IMR-90 (cell line): ENCODE results near the gene BHLHE23. TPM values are rescaled to one million over a fixed set of nuclear protein-coding genes. Genes with fewer than 3 reads are reported as not detected.

Experiments used
- ATAC-seq: fragments of 200-7000 bp; cut with Tn5 transposase; 2 replicates; pipeline ENCODE4 v1.9.1; 2020; ENCODE audit warnings: low read depth, mild to moderate bottlenecking, moderate library complexity
- BruUV-seq: library from RNA; stranded (reverse); fragments of 400-500 nt; replicated peaks from 2 replicates; lab custom pipeline; 2021; lab: Mats Ljungman, UMichigan
- CTCF ChIA-PET: fragments of 300-600 bp; formaldehyde crosslinking; extraction: SDS; loops from one replicate; lab custom pipeline; 2021; ENCODE audit warnings: antibody characterized with exemption; lab: Yijun Ruan, JAX
- POLR2A ChIA-PET: fragments of 300-600 bp; sonication (Branson Sonifier 250); formaldehyde crosslinking; loops from one replicate; lab custom pipeline; 2022; ENCODE audit warnings: antibody characterized with exemption; ENCODE audit not compliant: unreplicated experiment; lab: Charles Lee
- DNase-seq: peaks from one replicate; pipeline ENCODE4 v3.0.0; 2013
- H2AFZ ChIP-seq: replicated peaks from 2 replicates; pipeline ENCODE3; 2013; ENCODE audit warnings: low read length, mild to moderate bottlenecking; ENCODE audit not compliant: poor library complexity
- H2AK5ac ChIP-seq: 2 replicates; pipeline ENCODE4 v1.6.1; 2013; ENCODE audit warnings: low read depth, low read length, inconsistent platforms
- H2AK9ac ChIP-seq: replicated peaks from 2 replicates; pipeline ENCODE3; 2013; ENCODE audit warnings: mild to moderate bottlenecking, low read depth, low read length, moderate library complexity; ENCODE audit not compliant: poor library complexity
- H2BK120ac ChIP-seq: 2 replicates; pipeline ENCODE4 v1.6.1; 2013; ENCODE audit warnings: low read depth, low read length, inconsistent platforms
- H2BK15ac ChIP-seq: 3 replicates; pipeline ENCODE4 v1.6.1; 2013; ENCODE audit warnings: low read depth, low read length, inconsistent platforms
- H2BK20ac ChIP-seq: 2 replicates; pipeline ENCODE4 v1.6.1; 2013; ENCODE audit warnings: low read depth, mild to moderate bottlenecking, inconsistent platforms, low read length, moderate library complexity
- H2BK5ac ChIP-seq: 2 replicates; pipeline ENCODE4 v1.6.1; 2013; ENCODE audit warnings: mild to moderate bottlenecking, low read depth, low read length, inconsistent platforms; ENCODE audit not compliant: poor library complexity, severe bottlenecking
- H3K14ac ChIP-seq: replicated peaks from 2 replicates; pipeline ENCODE4 v1.6.1; 2013; ENCODE audit warnings: low read depth, low read length, inconsistent platforms
- H3K18ac ChIP-seq: 2 replicates; pipeline ENCODE4 v1.6.1; 2013; ENCODE audit warnings: low read depth, low read length, control low read depth
- H3K23ac ChIP-seq: 2 replicates; pipeline ENCODE4 v1.6.1; 2013; ENCODE audit warnings: low read depth, low read length, inconsistent platforms
- H3K27ac ChIP-seq: 2 replicates; pipeline ENCODE4 v1.5.1; 2013; ENCODE audit warnings: mild to moderate bottlenecking, control low read depth, low read length; ENCODE audit not compliant: insufficient read depth
- H3K27me3 ChIP-seq: 2 replicates; pipeline ENCODE4 v1.6.1; 2013; ENCODE audit warnings: low read length; ENCODE audit not compliant: control insufficient read depth, insufficient read depth
- H3K36me3 ChIP-seq: 2 replicates; pipeline ENCODE4 v1.6.1; 2013; ENCODE audit warnings: low read length, mixed read lengths; ENCODE audit not compliant: control insufficient read depth, insufficient read depth
- H3K4ac ChIP-seq: 2 replicates; pipeline ENCODE4 v1.6.1; 2013; ENCODE audit warnings: low read depth, low read length, inconsistent platforms
- H3K4me1 ChIP-seq: 2 replicates; pipeline ENCODE4 v1.6.1; 2013; ENCODE audit warnings: low read length, mixed read lengths; ENCODE audit not compliant: control insufficient read depth, insufficient read depth
- H3K4me2 ChIP-seq: 2 replicates; pipeline ENCODE4 v1.6.1; 2013; ENCODE audit warnings: low read depth, mild to moderate bottlenecking, control low read depth, low read length, moderate library complexity
- H3K4me3 ChIP-seq: 2 replicates; pipeline ENCODE4 v1.5.1; 2013; ENCODE audit warnings: low read depth, mild to moderate bottlenecking, control low read depth, low read length, moderate library complexity; ENCODE audit not compliant: insufficient read depth
- H3K56ac ChIP-seq: 2 replicates; pipeline ENCODE4 v1.6.1; 2013; ENCODE audit warnings: low read length, inconsistent platforms; ENCODE audit not compliant: insufficient read depth; ENCODE audit errors: extremely low read depth
- H3K79me1 ChIP-seq, 2 experiments: 2 replicates each; pipeline ENCODE4 v1.6.1; 2013; ENCODE audit warnings: low read length in 2 of 2, inconsistent platforms in 1 of 2, low read depth in 1 of 2
- H3K9ac ChIP-seq: 2 replicates; pipeline ENCODE4 v1.6.1; 2013; ENCODE audit warnings: low read depth, low read length, control low read depth
- H3K9me1 ChIP-seq: 2 replicates; pipeline ENCODE4 v1.6.1; 2013; ENCODE audit warnings: low read length, inconsistent platforms; ENCODE audit not compliant: insufficient read depth
- H3K9me3 ChIP-seq: 2 replicates; pipeline ENCODE4 v1.6.1; 2013; ENCODE audit warnings: low read length; ENCODE audit not compliant: control insufficient read depth, insufficient read depth
- H4K20me1 ChIP-seq: 2 replicates; pipeline ENCODE4 v1.6.1; 2013; ENCODE audit warnings: low read length, inconsistent platforms; ENCODE audit not compliant: insufficient read depth
- H4K5ac ChIP-seq: 2 replicates; pipeline ENCODE4 v1.6.1; 2013; ENCODE audit warnings: mild to moderate bottlenecking, low read depth, low read length, control low read depth
- H4K8ac ChIP-seq, 2 experiments: 2 replicates each; pipeline ENCODE4 v1.6.1; 2013; ENCODE audit warnings: low read depth in 2 of 2, low read length in 2 of 2, control low read depth in 1 of 2, inconsistent platforms in 1 of 2
- H4K91ac ChIP-seq: 2 replicates; pipeline ENCODE4 v1.6.1; 2013; ENCODE audit warnings: low read depth, low read length, inconsistent platforms; ENCODE audit not compliant: insufficient read depth
- MAFK ChIP-seq: IDR thresholded peaks from 2 replicates; pipeline ENCODE4 v1.6.1; 2012; ENCODE audit warnings: low read depth, low read length, improper control_type of control experiment
- NFE2L2 ChIP-seq: fragments of 150-350 bp; IDR thresholded peaks from 2 replicates; pipeline ENCODE4 v1.6.1; 2016; ENCODE audit warnings: low read depth, mild to moderate bottlenecking, low read length
- USF2 ChIP-seq: fragments of 150-350 bp; IDR thresholded peaks from 2 replicates; pipeline ENCODE4 v1.6.1; 2017; ENCODE audit warnings: mild to moderate bottlenecking, antibody characterized with exemption, low read length, low read depth
- WGBS, 2 experiments: methylation state at CpG; one replicate each; pipeline versions ENCODE4 v1.1.5 to v1.1.7; 2013; ENCODE audit warnings: missing lambda C conversion rate in 2 of 2; ENCODE audit not compliant: insufficient read length in 1 of 2; ENCODE audit errors: extremely low coverage in 2 of 2; 5-methylcytosine and 5-hydroxymethylcytosine counted together
- dilution Hi-C: fragments of 300-500 bp; cut with HindIII; formaldehyde crosslinking; loops from one replicate; pipeline ENCODE4 v1.14.3; 2018; ENCODE audit warnings: low sequenced_read_pairs; ENCODE audit not compliant: unreplicated experiment
- in situ Hi-C: fragments of 300-500 bp; cut with MboI; formaldehyde crosslinking; loops from 3 replicates; pipeline ENCODE4 v1.14.3; 2019; ENCODE audit warnings: low sequenced_read_pairs, inconsistent platforms, mixed read lengths
- intact Hi-C: fragments of 100-400 bp; cut with micrococcal nuclease; formaldehyde crosslinking; loops from 2 replicates; pipeline ENCODE4 v1.10.0; 2022
- polyA plus RNA-seq, 3 experiments: library from polyadenylated mRNA; depleted of rRNA; stranded (reverse); fragments of >200 nt; gene quantifications; 2 replicates each; pipeline ENCODE4 v1.2.3, GENCODE V29; 2012; ENCODE audit warnings: low replicate concordance in 1 of 3
- total RNA-seq: library from RNA; depleted of rRNA; stranded (reverse); fragments of >200 nt; gene quantifications from 2 replicates; pipeline ENCODE4 v1.2.3, GENCODE V29; 2012

The BHLHE23 gene
- total and polyA plus RNA-seq, 2 of the 4 experiments (the other 2 are of a cell fraction): not detected

- ATAC-seq (no peak), DNase-seq (no peak)
- Histone ChIP-seq H3K36me3 (no peaks in the 10 kb centered on the region), H2BK20ac (no peak overlapping the region), H2AK5ac (no peak overlapping the region), H3K18ac (no peak overlapping the region), H3K23ac (no peak overlapping the region), H3K9me3 (no peaks in the 10 kb centered on the region), H4K91ac (no peak overlapping the region), H4K20me1 (peaks cover 7% of the 10 kb centered on the region; the same call in 1 of the 2 replicates), H4K8ac (no peak overlapping the region), H3K9ac (no peak overlapping the region), H3K9me1 (no peaks in the 10 kb centered on the region), H3K27me3 (peaks cover 91% of the 10 kb centered on the region), H3K27ac (no peak overlapping the region), H3K4me3 (no peak overlapping the region), H3K4me1 (no peaks in the 10 kb centered on the region), H3K79me1 (no peaks in the 10 kb centered on the region), H2BK15ac (no peak overlapping the region), H2AFZ (no peak overlapping the region), H3K4me2 (no peak overlapping the region), H2BK120ac (no peak overlapping the region), H3K4ac (no peak overlapping the region), H4K5ac (no peak overlapping the region), H2AK9ac (no peak overlapping the region), H2BK5ac (no peak overlapping the region), H3K14ac (no peak overlapping the region), H3K56ac (no peak overlapping the region)
- TF ChIP-seq USF2 (no peak), MAFK (no peak), NFE2L2 (no peak)
- dilution Hi-C loops: no loop called here
- WGBS, 2 experiments: 2% methylated on average over 20 of the region's 43 CpGs; no CpG with 5 or more reads in 1 of the 2 experiments
- intact Hi-C loops: loop anchor here (5.0 kb wide), 1 partner anchor 198 kb away; no protein-coding TSS in a partner anchor
- in situ Hi-C loops: loop anchor here (25.0 kb wide), 1 partner anchor 318 kb away; no protein-coding TSS in a partner anchor
- CTCF ChIA-PET: interaction anchor here (1.1 kb wide), 1 partner anchor 33 kb away, joined by 3 read pairs; no protein-coding TSS in a partner anchor
- no TSS peak for BruUV-seq
- POLR2A ChIA-PET: no interaction called here
These were observed 1.4 kb downstream of the BHLHE23 start for GRCh38 chr20:63005365-63005861.
